Activated CD4-positive, alpha-beta T cell treated with anti-CD3 and anti-CD28 coated beads, Interleukin-2, Interleukin-4, amounts not matched to agents 100 ng/mL and 50 ng/mL, durations not matched to agents 16 hours and 8 hours (primary cell): ENCODE data around the gene ARHGAP8.

Experiments
- DNase-seq: peaks from one replicate; pipeline ENCODE4 v3.0.0-alpha.2; 2020; ENCODE audit warnings: low spot score

ARHGAP8 gene

DNA sequence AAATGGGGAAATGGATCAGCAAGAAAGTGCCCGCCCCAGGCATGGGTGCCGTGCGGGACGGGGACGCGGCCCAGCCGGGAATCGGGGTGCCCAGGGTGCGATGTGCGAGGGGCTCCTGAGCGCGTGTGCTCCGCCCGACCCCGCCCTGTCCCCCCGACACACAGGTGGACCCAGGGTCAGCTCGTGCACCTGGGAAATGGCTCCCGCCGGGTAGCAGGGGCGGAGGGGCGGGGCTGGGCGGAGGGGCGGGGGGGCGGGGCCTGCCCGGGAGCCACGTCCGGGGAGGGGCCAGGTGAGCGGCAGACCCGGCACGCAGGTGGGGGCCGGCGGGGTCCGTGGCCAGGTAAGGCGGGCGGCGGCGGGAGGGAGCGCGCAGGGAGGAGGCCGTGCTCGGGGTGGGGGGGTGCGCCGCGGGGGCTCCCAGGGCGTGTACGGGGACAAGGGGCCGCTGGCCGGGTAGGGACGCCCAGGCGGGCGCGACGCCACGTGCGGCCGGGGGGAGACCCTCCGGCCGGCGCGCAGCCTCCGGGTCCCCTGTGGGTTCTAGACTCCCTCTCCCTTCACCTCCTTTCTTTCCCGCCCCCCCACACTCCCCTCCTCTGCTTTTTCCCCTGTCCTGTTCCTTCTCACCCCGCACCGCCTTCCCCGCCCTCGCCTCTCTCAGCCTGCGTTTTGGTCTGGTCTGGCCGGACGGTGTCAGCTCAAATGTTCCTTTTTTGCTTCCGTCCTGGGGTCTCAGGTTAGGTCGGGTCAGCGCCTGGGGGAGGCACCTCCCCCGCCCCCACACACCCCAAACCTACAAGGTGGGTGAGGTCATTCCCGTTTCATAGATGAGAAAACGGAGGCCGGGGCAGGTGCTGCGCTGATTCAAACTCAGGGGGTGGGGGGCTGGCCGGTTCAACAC lies at the start of gene ARHGAP8:
ARHGAP8 (plus strand) TSS at position 291 of the 904 bp plus-strand sequence. CDS start 33,953 bp downstream, outside the sequence.
- DNase-seq = no peak

DNA sequence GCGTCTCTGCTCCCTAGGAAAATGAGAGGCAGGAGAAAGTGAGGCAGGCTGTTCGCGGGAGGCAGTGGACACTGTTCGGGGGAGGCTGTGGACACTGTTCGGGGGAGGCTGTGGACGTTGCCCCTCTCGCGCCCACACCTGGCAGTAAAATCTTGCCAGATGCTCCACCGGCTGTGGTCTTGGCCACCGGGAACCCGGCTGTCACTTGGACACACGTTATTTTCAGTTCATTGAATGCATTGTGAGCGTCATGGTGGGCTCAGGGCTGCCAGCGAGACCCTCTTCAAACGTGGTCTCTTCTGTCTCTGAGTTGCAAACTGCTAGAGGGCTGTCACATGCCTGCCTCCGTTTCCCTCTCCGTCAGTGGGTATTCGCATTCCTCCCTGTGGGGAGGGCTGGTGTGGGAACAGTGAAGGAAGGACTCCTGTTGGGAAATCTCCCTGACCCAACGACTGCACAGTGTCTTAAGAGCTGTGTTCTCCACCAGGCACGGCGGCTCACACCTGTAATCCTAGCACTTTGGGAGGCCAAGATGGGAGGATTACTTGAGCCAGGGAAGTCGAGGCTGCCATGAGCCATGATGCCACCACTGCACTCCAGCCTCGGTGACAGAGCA lies 49.0 kb upstream of the ARHGAP8 start:
- DNase-seq = no peak

DNA sequence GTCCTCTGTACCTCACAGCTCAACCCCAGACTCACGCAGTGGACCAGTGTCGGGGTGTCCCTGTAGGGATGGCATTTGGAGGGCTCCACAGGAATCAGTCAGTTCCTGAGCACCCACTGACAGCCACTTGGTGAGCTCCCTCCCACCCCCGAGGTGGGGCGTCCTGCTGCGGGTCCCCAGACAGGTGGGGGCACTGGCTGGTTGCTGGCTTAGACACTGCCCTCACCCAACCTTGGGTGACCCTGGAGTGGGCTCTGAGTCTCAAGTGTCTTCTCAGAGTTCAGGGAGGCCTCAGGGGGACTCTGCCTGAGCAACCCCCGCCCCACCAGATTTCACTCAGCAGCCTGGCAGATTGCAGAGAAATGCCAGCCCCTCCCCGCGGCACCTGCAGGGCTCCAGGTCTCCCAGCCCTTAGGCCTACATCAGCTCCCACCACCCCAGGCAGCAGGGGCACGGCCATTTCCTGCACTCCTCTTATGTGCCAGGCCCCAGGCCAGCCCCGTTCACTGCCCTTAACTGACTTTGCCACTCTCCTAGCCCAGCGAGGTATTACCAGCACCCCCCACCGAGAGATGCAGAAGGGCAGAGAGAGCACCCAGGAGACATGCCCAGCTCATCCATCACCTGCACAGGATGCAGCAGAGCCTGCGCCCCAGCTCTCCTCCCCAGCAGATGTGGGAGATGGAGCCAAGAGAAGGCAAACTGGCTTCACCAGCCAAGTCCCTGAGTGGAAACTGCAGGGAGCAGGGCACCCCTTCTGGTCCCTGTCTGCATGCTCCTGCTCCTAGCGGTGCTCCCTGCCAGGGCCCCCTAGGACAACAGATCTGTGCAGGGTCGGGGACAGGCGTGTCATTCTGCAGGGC lies 48.0 kb upstream of the ARHGAP8 start:
- no peak for DNase-seq

DNA sequence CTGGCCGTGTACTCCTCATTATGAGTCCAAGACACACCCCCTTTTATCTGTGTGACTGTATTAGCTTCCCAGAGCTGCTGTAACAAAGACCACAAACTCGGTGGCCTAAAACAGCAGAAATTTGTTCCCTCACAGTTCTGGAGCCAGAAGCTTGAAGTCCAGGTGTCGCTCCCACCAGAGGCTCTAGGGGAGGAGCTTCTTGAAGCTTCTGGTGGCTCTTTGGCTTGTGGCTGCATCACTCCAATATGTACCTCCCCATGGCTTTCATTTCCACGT lies 47.4 kb upstream of the ARHGAP8 start:
- DNase-seq = no peak

DNA sequence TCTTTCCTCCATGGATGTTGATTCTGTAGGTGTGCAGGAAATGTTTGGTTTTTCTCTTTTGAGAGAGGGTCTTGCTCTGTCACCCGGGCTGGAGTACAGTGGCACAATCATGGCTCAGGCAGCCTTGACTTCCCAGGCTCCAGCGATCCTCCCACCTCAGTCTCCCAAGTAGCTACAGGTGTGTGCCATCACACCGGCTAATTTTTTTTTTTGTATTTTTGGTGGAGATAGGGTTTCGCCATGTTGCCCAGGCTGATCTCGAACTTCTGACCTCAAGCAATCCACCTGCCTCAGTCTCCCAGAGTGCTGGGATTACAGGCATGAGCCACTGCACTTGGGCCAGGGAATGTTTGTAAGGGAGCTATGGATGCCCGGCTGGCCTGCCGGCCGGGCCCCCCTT lies 45.9 kb upstream of the ARHGAP8 start:
- DNase-seq = no peak

DNA sequence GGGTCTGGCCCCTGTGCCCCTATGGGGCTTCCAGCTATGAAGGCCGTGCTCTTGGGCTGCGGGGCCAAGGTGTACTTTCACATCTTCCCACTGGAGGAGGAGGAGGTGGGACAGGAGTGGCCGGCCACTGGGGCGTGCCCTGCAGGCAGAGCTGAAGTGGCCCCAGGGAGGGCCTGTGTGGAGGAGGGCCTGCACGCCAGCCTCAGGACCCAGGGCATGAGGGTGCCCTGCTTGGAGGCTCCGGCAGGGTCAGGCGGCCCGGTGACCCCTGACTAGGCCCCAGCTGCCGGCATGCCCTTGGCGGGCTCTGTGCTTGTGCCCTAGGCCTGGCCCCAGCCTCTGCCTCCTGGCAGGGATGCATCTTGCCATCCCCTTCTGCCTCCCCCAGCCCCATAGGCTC lies 45.2 kb upstream of the ARHGAP8 start:
- no peak for DNase-seq

DNA sequence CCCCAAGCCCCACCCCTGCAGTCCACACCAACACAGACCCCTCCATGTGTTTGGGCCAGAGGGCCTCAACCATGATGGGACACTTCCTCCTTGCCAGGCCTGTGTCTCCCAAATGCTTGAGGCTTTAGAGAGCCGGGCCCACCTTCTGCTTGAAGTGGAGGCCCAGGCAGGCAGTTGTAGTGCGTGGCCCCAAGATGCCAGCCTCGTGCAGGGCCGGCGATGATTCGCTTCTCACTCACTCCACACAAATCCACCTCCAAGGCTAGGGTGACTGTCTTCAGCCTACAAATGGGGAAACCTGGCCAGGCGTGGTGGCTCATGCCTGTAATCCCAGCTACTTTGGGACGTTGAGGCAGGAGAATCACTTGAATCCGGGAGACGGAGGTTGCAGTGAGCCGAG lies 44.6 kb upstream of the ARHGAP8 start:
- DNase-seq = no peak

DNA sequence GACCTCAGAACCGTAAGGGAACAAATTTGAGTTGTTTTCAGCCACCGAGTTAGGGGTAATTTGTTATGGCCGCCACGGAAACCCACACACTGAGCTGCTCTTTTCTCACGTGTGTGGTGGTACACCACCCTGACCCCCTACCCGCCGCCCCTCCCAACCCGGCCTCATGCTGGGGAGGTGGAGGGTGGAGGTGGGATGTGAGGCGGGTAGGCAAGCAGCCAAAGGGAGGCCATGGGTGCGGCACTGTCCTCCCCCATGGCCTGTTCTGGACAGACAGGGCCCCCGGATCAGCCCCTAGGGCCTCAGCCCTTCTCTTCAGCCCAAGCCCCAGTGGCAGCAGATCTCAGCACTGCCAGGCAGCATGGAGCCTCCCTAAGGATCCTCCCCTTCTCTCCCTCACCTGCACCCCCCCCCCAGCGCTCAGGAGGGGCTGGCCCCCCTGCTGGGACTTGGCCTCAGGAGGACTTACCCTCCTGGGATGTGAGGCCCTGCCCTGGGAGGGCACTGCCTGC lies 42.4 kb upstream of the ARHGAP8 start:
- DNase-seq = no peak

DNA sequence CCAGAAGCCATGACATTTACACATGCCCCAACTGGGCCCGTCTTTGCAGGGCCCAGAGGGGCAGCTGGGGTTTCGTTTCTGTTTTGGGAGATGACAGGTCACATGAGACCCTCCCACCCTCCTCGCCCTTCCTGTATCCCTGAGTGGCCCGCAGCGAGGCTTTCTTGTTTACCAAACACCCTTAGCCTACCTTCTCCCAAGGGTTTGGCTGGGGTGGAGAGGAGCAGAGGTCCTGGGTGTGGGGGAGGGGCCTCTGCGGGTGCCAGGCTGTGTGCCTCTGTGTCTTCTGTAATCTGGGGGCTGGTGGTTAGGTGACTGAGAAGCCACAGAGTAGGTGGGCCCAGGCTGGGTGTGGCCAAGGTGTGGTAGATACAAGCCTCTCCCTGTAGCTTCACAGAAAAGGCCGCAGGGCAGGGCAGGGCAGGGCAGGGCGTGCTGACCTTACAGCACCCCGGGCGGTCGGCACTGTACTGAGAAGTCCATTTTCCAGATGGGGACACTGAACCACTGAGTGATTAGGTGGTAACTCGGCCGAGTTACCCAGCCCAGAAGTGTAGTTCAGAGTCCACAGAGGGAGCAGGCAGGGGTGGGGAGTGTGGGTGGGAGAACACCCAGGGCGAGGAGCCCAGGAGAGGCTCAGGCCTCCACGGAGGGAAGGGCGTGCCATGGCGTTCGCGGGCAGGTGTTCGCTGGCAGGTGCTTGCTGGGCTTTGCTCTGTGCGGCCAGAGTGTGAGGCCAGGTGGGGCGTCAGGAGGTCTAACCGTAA lies 41.7 kb upstream of the ARHGAP8 start:
- DNase-seq = no peak

DNA sequence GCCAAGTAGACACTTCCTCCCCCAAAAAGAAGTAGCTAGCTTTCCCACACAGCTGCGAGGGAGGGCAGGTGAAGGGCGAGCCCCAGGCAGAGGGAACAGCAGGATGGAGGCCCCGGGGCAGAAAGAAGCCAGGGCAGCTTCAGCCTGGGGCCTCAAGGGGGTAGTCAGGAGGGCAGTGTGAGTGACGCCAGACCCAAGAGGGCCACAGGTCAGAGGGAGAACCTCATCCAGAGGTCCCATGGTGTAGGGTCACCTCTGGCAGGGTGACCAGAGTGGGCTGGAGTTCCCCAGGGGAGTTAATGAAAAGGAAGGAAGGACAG lies 41.2 kb upstream of the ARHGAP8 start:
- no peak for DNase-seq

DNA sequence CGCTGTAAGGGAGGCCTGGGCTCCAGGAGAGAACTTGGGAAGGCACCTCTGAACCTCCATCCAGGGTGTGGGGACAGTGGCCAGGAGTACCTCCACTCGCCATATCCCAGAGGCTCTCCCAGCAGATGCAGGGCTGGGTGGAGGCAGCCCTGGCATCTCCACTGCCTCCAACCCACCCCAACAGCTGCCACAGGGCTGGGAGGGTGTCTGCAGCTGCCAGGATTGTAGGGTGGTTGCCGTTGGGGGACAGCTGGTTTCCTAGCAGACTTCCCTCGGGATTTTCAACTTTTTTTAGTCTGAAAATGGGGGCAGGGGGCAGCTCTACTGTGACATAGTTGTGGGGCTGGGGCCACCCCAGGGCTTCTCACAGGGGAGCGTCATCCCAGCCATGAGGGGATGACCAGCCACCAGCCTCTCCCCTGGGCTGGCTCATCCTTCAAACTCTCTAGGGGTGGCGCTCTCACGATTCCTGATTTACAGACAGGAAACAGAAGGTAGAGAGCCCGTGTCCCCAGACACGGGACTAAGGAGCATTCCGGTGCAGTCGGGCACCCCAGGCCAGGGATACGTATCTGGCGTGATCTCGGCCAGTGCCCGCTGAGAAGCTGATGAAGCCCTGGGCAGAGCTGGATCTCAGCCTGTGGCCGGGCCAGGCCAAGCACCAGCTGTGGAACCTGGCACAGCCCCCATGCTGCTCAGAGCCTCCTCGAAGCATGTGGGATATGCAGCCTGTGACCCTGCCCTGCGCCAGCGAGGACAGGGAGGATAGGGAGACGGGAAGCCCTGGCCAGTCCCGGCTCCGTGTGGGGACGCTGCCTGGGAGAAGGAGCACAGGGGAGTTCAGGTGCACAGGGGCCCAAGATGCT lies 40.5 kb upstream of the ARHGAP8 start:
- DNase-seq = no peak

DNA sequence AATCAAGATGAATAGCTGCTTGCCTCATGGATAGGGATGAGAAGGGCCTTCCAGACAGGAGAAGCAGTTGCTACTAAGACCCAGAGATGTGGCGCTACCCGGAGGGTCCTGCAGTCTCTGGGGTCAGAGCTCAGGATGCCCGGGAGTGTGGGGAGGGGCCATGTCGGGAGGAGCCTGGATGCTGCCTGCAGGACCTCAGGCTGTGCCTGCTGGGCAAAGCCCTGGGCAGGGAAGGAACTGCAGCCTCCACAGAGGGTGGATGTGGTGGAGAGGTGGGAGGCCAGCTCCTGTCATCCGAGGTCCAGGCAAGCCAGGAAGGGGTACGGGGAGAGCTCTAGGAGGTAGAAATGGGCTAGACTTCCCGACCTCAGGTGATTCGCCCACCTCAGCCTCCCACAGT lies 39.4 kb upstream of the ARHGAP8 start:
- no peak for DNase-seq

DNA sequence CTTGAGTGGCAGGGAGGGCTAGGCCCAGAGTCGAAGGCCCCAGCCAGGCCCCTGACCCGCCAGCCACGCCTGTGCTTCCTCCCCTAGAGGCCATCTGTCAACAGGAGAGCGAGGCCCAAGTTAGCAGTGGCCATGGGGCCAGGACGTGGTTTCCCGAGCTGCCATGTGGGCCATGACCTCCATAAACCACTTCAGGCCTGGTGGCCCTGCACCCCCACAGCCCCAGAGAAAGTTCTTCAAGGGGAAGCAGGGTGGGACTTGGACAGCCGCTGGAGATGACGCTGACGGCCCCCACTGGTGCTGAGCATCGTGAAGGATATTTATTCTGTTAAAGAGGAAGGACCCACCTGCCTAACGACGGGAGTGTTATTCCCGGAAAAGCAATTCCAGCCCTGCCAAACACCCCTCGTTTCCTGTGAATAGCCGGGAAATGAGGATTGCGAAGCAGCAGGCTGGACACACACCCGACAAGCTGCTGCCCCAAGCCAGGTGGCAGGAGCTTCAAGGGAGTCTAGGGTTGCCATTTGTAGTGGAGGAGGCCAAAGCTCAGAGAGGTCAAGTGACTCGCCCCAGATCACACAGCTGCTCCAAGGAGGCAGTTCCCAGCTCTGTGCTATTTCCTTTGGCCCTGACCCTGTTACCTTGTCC lies 37.5 kb upstream of the ARHGAP8 start:
- DNase-seq = no peak

DNA sequence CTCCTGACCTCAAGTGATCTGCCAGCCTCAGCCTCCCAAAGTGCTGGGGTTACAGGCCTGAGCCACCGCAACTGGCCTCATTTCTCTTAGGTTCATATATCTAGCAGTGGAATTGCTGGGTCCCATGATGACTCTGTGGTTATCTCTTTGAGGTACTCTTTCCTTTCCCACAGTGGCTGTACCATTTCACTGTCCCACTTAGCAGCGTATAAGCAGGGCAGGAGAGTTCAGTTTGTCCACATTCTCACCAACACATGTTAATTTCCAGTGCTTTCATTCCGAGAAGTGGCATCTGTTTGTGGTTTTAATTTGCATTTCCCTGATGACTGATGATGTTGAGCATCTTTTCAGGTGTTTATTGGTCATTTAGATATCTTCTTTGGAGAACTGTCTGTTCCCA lies 34.0 kb upstream of the ARHGAP8 start:
- DNase-seq = peak; percentile 24

DNA sequence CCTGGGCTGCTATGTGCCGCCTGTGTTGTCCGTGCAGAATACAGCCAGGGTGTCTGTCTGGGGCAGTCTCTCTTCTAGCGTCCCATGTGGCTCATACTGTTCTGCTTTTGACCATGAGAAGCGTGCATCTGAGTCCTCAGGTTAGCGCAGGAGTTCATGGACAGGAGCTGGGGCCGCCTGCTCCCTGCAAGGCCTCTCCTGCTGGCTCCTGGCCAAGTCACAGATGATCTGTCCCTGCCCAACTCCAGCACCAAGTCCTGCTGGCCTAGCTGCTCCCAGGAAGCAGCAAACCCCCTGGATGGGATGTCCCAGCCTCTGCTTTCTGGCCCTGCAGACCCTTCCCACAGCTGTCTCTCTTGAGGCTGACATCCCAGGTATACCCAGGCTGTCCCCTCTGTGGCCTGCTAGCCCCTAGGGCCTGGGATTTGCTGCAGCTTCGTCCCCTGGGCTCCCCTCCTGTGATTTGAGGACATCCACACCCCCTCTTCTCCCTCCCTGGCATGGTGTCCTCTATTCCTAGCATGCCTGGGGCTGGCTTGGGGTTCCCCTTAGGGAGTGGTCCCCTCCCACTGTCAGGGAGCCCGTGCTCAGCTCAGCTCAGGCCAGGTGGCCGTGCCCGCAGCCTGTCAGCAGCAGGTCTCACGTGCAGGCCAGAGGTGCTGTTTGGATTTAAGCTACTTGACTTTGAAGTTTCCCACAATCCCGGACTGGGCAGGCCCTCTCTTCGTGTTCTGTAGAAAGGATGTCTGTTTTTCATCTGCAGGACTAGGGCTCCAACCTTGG lies 32.6 kb upstream of the ARHGAP8 start:
- no peak for DNase-seq

DNA sequence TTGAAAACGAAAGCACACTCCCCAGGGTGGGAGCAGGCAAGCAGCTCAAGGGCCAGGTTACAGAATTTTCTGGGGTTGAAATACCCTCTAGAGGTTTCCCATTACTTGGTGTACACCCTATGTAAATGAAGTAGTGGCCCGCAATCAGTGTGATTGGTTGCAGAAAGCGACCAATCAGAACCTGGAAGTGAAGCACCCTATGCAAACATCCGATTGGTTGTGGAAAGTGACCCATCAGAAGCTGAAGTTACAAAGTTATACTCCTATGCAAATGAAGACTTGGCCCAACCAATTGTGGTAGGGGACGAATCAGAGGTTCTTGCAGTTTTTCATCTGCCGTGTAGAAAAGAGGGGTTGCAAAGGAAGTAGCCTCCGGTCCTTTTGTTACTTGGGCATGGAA lies 31.2 kb upstream of the ARHGAP8 start:
- no peak for DNase-seq

DNA sequence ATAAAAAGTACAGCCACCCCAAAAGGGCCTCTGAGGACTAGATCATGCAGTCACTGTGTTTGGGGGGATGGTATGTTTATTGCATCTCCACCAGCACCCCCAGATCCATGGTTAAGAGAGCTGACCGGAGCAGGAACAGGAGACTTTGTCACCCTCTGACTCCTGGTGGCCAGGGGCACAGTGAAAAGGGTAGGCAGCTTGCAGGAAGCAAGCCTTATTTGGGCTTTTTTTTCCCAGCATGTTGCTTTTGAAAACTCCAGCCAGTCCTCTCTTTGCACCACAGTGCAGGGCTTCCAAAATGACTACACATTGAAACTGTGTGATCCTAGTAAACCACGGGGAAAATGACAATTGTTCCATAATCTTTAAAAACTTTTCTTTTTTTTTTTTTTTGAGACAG lies 29.8 kb upstream of the ARHGAP8 start:
- no peak for DNase-seq

DNA sequence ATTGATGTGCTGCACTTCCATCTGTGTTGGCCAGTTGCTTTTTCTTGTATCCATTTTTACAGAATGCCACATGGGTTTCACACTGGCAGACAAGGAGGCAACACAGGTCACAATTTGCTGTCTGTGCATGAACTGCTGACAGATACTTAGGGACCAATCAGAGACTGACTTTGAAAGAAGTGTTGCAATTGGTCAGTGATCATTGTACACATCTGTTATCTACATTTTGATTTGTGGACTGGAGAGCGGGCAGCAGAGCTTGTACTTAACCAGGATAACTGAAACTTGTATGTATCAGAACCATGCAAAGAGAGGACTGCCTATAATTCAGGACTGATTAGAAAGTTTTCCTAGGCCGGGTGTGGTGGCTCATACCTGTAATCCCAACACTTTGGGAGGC lies 28.6 kb upstream of the ARHGAP8 start:
- DNase-seq = peak; percentile 22

DNA sequence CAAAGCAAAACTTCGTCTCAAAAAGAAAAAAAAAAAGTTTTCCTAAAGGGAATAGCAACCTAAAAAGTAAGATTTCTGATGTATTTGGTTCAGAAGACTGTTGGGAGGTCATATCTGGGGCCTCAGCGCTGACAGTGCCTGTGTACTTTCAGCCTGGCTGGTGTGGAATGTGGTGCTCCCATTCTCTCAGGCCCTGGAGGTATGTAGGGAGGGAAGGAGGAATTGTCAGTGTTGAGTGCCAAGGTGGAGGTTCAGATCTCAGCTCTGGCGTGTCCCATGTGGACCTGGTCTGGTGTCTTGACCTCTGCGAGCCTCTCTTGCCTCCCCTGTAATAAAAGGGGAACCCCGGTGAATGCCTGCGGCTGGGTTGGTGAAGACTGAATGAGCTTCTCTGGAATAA lies 28.0 kb upstream of the ARHGAP8 start:
- no peak for DNase-seq

DNA sequence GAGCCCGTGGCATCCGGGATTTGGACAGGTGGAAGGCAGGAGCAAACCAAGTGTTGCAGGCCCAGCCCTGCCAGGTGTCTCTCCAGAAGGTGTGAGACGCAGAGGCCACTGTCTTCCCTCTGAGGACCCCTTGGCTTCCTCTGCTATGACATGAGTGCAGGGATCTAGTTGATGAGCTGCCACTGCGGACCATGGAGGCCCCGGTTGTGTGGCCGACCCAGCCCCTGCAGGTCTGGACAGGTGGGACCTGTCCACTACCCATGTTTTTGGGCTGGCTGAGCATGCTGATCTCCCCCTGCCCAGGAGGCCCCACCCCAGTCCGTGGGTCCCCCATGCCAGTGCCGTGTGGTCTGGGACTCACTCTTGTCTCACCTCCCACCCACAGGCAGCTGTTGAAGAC lies 27.5 kb upstream of the ARHGAP8 start:
- DNase-seq = no peak
